ENCODE measurements around the gene WNT16. TPM values are rescaled to one million over a fixed set of nuclear protein-coding genes. Genes with fewer than 3 reads are reported as not detected.

WNT16 gene
- total and polyA plus RNA-seq, 2 experiments from 2014 or later, result 0.45 to 0.73 TPM

DNA sequence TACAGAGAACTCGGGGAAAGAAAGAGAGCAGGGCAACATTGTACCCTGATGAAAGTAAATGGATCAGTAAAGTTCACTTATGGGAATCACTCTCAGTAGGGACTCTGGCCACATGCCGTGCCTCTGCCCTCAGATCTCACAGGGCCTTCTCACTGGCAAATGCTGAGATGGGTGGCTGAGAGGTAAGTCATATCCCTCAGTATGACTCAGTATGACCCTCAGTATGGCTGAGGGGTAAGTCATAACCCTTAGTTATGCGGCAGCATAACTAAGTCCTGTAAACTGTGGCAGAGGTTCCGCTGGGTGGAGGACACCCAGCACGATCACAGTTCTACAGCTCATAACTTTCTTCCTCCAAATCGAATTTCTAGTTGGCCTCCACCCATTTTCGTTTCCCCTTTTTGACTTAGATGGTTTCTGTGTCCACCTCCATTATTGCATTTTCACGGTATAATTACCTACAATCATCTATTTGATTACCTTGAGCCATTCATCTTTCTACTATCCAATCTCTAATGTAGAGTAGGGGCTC, 26.5 kb upstream of the WNT16 start:
- no peaks in the 10 kb centered on the region for H4K20me1 ChIP-seq (replicated peaks; ENCODE audit: insufficient read depth)
- no peaks in the 10 kb centered on the region for H3K27me3 ChIP-seq (ENCODE audit: insufficient read depth)
- H3K79me2 ChIP-seq (replicated peaks; ENCODE audit: insufficient read depth), result no peaks in the 10 kb centered on the region
- DNase-seq (ENCODE audit: low spot score) (no peak), ATAC-seq (no peak)
- Mint-ChIP-seq H3K36me3 (ENCODE audit: low read depth) (no peaks in the 10 kb centered on the region), H3K9me3 (no peaks in the 10 kb centered on the region), H3K27ac (no peak overlapping the region), H3K4me1 (peaks cover 16% of the 10 kb centered on the region; the same call in 2 of the 3 replicates), H3K27me3 (ENCODE audit: insufficient read depth, low read depth, poor library complexity) (no peaks in the 10 kb centered on the region), H3K4me3 (no peak overlapping the region)
- H3K4me2 ChIP-seq, result no peak overlapping the region
- H3K4me1 ChIP-seq (ENCODE audit: insufficient read depth), result peaks cover 4% of the 10 kb centered on the region; the same call in 1 of the 2 replicates
- no peak overlapping the region for H3K4me3 ChIP-seq
- TF ChIP-seq CREB1 (CRISPR knock-in tag; IDR thresholded peaks at IDR 0.05; ENCODE audit: low read depth) (no peak), REST (IDR thresholded peaks at IDR 0.05; ENCODE audit: unreplicated experiment) (no peak), CTCF (conservative IDR thresholded peaks at IDR 0.05; ENCODE audit: low read depth in 2 of 2) (no peak), POLR2AphosphoS5 (IDR thresholded peaks at IDR 0.05; ENCODE audit: low read depth) (no peak), EZH2phosphoT487 (IDR thresholded peaks at IDR 0.05; ENCODE audit: unreplicated experiment) (no peak), EZH2 (IDR thresholded peaks at IDR 0.05; ENCODE audit: low read depth, unreplicated experiment) (no peak), NANOG (IDR thresholded peaks at IDR 0.05; ENCODE audit: borderline replicate concordance) (no peak), STAT1 (IDR thresholded peaks at IDR 0.05; ENCODE audit: unreplicated experiment) (no peak), ETS1 (IDR thresholded peaks at IDR 0.05) (no peak), ZNF331 (CRISPR knock-in tag; IDR thresholded peaks at IDR 0.05; ENCODE audit: low read depth) (no peak), ZNF114 (CRISPR knock-in tag; IDR thresholded peaks at IDR 0.05) (no peak), JUNB (IDR thresholded peaks at IDR 0.05; ENCODE audit: unreplicated experiment) (no peak), ZNF462 (CRISPR knock-in tag; IDR thresholded peaks at IDR 0.05) (no peak)
- H3K27ac ChIP-seq (ENCODE audit: low read depth), result no peak overlapping the region
- H3K9me2 ChIP-seq (ENCODE audit: insufficient read depth), result no peaks in the 10 kb centered on the region
- peak overlapping the region; percentile 65; the same call in 1 of the 2 replicates for H2AFZ ChIP-seq
- no peaks in the 10 kb centered on the region for H3K36me3 ChIP-seq (ENCODE audit: insufficient read depth)
- no peaks in the 10 kb centered on the region for H3F3A ChIP-seq (replicated peaks; ENCODE audit: low read depth)
